Measurements from ENCODE around the gene FAM107B.

- TF ChIP-seq CTCF (conservative IDR thresholded peaks at IDR 0.05; ENCODE audit: low read depth in 2 of 2) (no peak), POLR2AphosphoS5 (IDR thresholded peaks at IDR 0.05; ENCODE audit: low read depth) (no peak), CREB1 (CRISPR knock-in tag; IDR thresholded peaks at IDR 0.05; ENCODE audit: low read depth) (no peak)
Observed at GRCh38 chr10:14727465-14727864, 47.2 kb downstream of the FAM107B start.

Data from GM23338 (cell line).